Activated CD8-positive, alpha-beta memory T cell treated with anti-CD3 and anti-CD28 coated beads, Interleukin-2, amount 50 U/mL, for 48 hours (primary cell): Measurements from ENCODE around the gene HNRNPA0.
"Not testable (repeated sequence)": the region's sequence is repeated elsewhere in the genome, so short reads cannot be mapped to it uniquely, and the experiment has no call there.

Experiments used
- DNase-seq: peaks from one replicate; pipeline ENCODE4 v3.0.0-alpha.2; 2020

HNRNPA0 gene

DNA sequence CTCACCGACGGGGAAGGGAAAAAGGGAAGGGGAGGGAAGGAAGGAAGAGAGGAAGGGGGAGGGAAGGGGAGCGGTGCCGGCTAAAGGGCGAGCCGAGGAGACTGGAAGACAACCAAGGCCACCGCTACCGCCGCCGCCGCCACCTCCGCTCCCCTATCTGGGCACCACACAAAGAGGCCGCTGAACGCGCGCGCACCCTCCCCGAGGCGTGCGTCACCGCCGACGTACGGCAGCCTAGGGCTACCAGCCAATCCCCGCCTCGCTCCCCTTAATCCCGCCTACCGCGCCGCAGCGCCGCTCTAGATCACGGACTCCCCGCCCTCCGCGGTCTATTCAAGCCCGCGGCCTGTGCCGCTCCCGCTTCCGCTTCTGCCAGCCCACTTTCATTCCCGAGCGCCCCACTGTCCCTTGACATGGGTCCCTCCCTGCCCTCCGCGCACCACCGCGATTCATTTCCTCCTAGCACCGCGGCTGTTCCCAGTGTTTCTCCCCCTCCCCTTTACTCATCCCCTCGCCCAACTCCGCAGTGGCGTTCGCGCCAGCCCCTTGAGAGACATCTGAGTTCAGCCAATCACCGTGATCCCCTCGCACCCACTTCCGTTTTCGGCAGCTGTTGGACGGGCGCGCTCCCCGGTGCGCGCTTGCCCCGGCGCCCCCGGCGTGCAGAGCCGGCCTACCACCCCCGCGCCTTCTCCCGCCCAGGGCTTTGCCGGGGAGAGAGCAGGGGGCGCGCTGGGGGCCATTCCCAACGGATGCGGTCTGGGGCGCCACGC, at the start of gene HNRNPA0:
Gene HNRNPA0, minus strand, starts transcription at position 176 of the 773 bp plus-strand sequence. CDS start 297 bp downstream, outside the sequence.
- peak; percentile 97 for DNase-seq

GRCh38 chr5:137802282-137803210, 48.4 kb upstream of the HNRNPA0 start:
- no peak for DNase-seq

DNA sequence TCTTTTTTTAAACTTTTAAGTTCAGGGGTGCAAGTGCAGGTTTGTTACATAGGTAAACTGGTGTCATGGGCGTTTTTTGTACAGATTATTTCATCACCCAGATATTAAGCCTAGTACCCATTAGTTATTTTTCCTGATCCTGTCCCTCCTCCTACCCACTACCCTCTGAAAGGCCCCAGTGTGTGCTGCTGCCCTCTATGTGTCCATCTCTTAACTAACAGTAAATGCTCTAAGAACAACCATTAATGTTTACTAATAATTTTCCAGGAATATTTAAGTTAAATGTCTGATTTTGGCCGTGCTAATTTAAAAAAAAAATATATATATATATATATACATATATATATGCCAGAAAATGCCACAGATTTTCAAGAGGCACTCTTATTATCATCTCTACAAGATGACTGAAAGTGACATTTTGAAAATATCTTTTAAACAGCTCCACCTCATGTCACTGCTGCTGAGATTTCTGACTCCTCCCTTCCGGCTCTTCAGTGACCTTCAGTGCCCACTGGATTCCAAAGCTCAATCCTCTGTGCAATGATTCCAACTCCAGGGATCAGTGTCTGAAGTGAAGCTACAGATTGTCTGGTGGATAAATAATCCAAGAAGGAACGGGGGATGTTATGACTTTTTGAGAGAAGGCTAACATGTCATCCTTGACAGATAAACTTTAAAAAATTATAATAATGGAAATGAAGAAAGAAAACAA, 46.7 kb upstream of the HNRNPA0 start:
- DNase-seq = no peak

DNA sequence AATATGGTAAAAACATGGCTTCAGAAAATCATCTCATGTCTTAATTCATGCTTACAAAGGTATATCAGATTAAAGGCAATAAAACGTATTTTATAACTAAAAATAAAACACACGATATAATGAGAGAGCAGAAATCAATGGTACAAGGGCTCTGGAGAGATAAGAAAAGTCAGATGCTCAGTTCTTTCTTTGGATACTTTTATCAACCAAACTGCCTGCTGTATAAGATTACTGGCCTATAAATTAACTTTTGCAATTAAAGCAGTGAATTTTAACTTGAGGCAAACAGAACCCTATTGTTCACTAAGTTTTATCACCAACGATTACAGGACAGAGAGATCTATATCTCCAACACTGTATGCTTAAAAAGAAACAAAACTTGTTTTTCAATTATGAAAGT, 42.1 kb upstream of the HNRNPA0 start:
- DNase-seq = no peak

- DNase-seq = no peak
Measured at GRCh38 chr5:137794863-137795262, 40.7 kb upstream of the HNRNPA0 start.

DNA sequence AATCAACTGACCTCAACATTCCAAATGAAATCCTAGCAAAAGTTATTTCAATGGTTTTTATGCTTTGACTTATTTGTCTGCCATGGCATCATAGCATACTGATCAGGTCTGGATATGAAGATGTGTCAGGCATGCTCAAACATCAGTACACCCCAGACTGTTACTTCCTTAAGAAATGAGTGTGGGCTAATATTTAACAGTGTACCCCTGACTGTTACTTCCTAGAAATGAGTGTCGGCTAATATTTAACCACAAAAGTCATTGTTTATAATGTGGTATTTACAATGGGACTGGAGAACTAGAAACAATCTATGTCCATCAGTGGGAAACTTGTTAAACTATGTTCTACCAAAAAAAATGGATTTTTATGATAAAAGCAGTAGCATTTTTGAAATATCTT, 38.1 kb upstream of the HNRNPA0 start:
- DNase-seq = no peak

GRCh38 chr5:137791799-137792198, 37.6 kb upstream of the HNRNPA0 start:
- DNase-seq = no peak

GRCh38 chr5:137791387-137791786, 37.2 kb upstream of the HNRNPA0 start:
- DNase-seq = no peak

DNA sequence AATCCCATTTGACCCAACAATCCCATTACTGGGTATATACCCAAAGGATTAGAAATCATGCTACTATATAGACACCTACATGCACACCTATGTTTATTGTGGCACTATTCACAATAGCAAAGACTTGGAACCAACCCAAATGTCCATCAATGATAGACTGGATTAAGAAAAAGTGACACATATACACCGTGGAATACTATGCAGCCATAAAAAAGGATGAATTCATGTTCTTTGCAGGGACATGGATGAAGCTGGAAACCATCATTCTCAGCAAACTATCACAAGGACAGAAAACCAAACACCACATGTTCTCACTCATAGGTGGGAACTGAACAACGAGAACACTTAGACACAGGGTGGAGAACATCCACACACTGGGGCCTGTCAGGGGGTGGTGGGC, 34.4 kb upstream of the HNRNPA0 start:
- not testable (repeated sequence) for DNase-seq

- no peak for DNase-seq
Measured at GRCh38 chr5:137782984-137783536, 28.9 kb upstream of the HNRNPA0 start.

DNA sequence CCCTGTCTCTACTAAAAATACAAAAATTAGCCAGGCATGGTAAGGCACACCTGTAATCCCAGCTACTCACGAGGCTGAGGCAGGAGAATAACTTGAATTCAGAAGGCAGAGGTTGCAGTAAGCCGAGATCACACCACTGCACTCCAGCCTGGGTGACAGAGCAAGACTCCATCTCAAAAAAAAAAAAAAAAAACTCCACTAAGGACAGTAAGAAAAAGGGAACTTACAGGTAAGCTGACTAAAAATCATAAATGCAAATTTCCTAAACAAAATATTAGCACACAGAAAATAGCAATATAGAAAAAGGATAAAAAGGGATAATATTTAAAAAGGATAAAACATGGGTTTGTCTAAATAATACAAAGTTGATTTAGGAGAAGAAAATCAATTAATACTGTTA, 27.9 kb upstream of the HNRNPA0 start:
- no peak for DNase-seq

DNA sequence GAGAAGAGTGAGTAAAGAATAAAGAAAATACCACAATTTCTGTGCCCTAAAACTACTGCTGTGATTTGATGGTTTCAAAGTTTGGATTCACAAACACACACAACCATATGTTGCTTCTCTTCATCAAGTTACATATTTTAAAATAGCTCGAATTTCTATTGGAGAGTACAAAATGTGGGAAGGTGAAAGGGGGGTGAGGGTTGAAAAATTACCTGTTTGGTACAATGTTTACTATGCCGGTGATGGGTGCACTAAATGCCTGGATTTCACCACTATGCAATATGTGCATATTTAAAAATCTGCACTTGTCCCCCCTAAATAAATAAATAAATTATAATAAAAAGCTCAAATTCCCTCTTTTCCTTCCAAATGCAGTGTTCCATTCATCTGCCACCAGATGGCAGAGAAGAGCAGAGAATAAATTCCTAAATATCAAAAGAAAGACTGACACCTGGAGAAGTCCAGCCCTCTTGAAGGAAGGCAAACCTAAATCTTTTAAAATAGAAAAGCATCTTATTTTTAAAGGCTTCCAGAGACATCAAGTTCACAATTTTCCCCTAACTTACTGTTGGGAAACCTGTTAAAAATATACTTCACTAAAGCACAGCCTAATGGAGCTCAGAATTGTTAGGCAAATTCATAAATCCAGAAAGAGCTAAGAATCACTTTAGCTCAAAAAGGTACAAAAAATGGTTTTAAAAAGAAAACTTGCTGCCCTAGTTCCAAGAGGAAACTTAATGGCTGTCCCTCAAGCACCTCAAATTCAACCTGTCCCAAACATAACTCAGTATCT, 24.8 kb upstream of the HNRNPA0 start:
- DNase-seq = no peak

DNA sequence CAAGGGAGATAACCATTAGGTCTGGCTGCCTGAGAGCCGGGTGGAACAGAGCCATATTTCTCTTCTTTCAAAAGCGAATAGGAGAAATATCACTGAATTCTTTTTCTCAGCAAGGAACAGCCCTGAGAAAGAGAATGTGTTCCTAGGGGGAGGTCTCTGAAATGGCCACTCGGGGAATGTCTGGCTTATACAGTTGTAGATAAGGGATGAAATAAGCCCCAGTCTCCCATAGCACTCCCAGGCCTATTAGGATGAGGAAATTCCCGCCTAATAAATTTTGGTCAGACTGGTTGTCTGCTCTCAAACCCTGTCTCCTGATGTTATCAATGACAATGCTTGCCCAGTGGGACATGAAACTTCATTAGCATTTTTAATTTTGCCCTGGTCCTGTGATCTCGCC, 13.8 kb upstream of the HNRNPA0 start:
- DNase-seq = not testable (repeated sequence)

GRCh38 chr5:137761566-137761965, 7.4 kb upstream of the HNRNPA0 start:
- DNase-seq = no peak

DNA sequence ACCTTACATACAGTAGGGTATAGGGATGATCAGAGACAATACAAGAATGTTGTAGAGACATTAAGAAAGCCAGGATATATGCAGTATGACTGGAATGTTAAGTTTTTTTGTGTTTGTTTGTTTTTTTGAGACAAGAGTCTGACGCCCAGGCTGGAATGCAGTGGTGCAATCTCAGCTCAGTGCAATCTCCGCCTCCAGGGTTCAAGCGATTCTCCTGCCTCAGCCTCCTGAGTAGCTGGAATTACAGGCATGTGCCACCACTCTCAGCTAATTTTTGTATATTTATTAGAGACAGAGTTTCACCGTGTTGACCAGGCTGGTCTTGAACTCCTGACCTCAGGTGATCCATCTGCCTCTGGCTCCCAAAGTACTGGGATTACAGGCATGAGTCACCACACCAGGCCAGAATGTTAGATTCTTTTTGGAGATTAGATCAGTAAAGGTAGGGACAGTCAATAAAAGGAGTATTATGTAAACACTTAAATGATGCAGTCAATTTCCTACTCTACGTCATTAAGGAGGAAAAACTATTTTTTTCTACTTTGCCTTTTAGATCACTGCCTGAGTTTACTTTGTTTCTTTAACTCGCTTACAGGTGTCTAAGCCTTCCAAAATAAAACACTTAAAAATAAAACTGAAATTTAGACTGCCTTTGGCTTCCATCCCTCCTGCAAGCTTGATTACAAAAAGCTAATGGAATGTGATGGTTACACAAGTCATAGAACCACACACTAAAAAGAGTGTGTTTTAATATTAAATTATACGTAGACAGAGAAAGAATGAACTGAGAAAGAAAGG, 6.8 kb upstream of the HNRNPA0 start:
- DNase-seq = no peak

DNA sequence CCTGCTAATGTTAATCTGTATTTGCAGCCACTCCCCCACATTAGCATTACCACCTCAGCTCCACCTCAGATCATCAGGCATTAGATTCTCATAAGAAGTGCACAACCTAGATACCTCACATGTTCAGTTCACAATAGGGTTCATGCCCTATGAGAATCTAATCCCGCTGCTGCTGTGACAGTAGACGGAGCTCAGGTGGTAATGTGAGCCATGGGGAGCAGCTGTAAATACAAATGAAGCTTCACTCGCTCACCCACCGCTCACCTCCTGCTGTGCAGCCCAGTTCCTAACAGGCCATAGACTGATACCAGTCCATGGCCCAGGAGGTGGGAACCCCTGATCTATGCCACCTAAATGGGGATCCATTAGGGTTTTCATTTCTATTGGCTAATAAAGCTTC, 6.1 kb upstream of the HNRNPA0 start:
- DNase-seq = no peak

- DNase-seq = no peak
Measured at GRCh38 chr5:137758715-137759306, 4.6 kb upstream of the HNRNPA0 start.

GRCh38 chr5:137758121-137758520, 4.0 kb upstream of the HNRNPA0 start:
- DNase-seq = no peak

- DNase-seq = no peak
Measured at GRCh38 chr5:137757634-137758033, 3.5 kb upstream of the HNRNPA0 start.

DNA sequence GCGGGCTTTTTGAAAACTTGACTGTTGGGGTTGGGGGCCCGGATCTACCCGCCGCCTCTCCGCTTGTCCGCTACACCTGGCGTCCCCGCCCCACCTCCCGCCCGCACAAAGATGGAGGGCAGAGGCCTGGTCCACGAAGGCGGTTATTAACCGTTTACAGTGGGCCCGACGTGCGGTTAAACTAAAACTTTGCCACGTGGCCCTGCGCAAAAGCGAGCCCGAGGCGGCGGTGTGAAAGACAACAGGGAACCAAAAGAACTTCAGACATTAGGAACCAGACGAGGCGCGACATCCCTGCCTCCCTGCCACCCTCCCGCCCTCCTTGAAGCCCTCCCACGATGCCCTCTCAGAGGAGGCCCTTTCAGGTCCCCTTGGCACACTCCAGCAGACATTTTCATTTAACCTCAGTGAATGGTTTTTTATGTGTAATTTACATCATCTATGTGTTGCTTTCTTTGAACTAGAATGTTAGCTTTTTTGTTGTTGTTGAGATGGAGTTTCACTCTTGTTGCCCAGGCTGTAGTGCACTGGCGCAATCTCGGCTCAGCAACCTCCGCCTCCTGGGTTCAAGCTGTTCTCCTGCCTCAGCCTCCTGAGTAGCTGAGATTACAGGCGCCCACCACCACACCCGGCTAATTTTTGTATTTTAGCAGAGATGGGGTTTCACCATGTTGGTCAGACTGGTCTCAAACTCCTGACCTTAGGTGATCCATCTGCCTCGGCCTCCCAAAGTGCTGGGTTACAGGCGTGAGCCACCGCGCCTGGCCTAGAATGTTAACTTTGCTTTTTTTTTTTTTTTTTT, 999 bp upstream of the HNRNPA0 start:
- no peak for DNase-seq
